ENCODE data around the gene SMARCB1.

SMARCB1 gene

GRCh38 chr22:23780146-23780748 lies 6.5 kb upstream of the SMARCB1 start:
- DNase-seq (ENCODE audit: low read depth, low spot score) = no peak

- DNase-seq (ENCODE audit: low read depth, low spot score) = no peak
Observed at GRCh38 chr22:23781065-23781464, 5.7 kb upstream of the SMARCB1 start.

- DNase-seq (ENCODE audit: low read depth, low spot score) = no peak
Observed at GRCh38 chr22:23781511-23782183, 5.1 kb upstream of the SMARCB1 start.

GRCh38 chr22:23782252-23782651 lies 4.5 kb upstream of the SMARCB1 start:
- no peak for DNase-seq (ENCODE audit: low read depth, low spot score)

- DNase-seq (ENCODE audit: low read depth, low spot score) = no peak
Observed at GRCh38 chr22:23782703-23783102, 4.1 kb upstream of the SMARCB1 start.

GRCh38 chr22:23783265-23784150 lies 3.3 kb upstream of the SMARCB1 start:
- no peak for DNase-seq (ENCODE audit: low read depth, low spot score)

GRCh38 chr22:23784215-23784732 lies 2.5 kb upstream of the SMARCB1 start:
- DNase-seq (ENCODE audit: low read depth, low spot score) = no peak

GRCh38 chr22:23786261-23786710 lies 480 bp upstream of the SMARCB1 start:
- DNase-seq (ENCODE audit: low read depth, low spot score) = no peak

GRCh38 chr22:23787600-23787896 lies 782 bp downstream of the SMARCB1 start:
- DNase-seq (ENCODE audit: low read depth, low spot score) = no peak

GRCh38 chr22:23787910-23788309 lies 1.1 kb downstream of the SMARCB1 start:
- no peak for DNase-seq (ENCODE audit: low read depth, low spot score)

GRCh38 chr22:23789121-23789520 lies 2.4 kb downstream of the SMARCB1 start:
- DNase-seq (ENCODE audit: low read depth, low spot score) = no peak

GRCh38 chr22:23789638-23790037 lies 2.9 kb downstream of the SMARCB1 start:
- no peak for DNase-seq (ENCODE audit: low read depth, low spot score)

GRCh38 chr22:23790819-23791737 lies 4.3 kb downstream of the SMARCB1 start:
- DNase-seq (ENCODE audit: low read depth, low spot score) = no peak

- DNase-seq (ENCODE audit: low read depth, low spot score) = no peak
Observed at GRCh38 chr22:23791738-23792645, 5.2 kb downstream of the SMARCB1 start.

- DNase-seq (ENCODE audit: low read depth, low spot score) = no peak
Observed at GRCh38 chr22:23793326-23793725, 6.6 kb downstream of the SMARCB1 start.

GRCh38 chr22:23796461-23796860 lies 9.7 kb downstream of the SMARCB1 start:
- DNase-seq (ENCODE audit: low read depth, low spot score) = no peak

- no peak for DNase-seq (ENCODE audit: low read depth, low spot score)
Observed at GRCh38 chr22:23800297-23801237, 13.8 kb downstream of the SMARCB1 start.

- DNase-seq (ENCODE audit: low read depth, low spot score) = no peak
Observed at GRCh38 chr22:23801238-23801821, 14.6 kb downstream of the SMARCB1 start.

- no peak for DNase-seq (ENCODE audit: low read depth, low spot score)
Observed at GRCh38 chr22:23801886-23802377, 15.2 kb downstream of the SMARCB1 start.
